HEK293T (cell line): ENCODE results near the gene MED12L.

Experiments used
- CTCF ChIA-PET: fragments of 350-600 bp; formaldehyde crosslinking; extraction: SDS; loops from one replicate; lab custom pipeline; 2021; ENCODE audit warnings: antibody characterized with exemption, inconsistent platforms; lab: Yijun Ruan, JAX
- POLR2A ChIA-PET: fragments of 350-600 bp; formaldehyde crosslinking; extraction: SDS; loops from one replicate; lab custom pipeline; 2020; ENCODE audit warnings: antibody characterized with exemption, inconsistent platforms; lab: Yijun Ruan, JAX
- DNase-seq: peaks from one replicate; pipeline ENCODE4 v3.0.0; 2012; ENCODE audit warnings: mixed read lengths; ENCODE audit errors: extremely low spot score
- ARNT ChIP-seq: fragments of 450-650 bp; IDR thresholded peaks from 2 replicates; pipeline ENCODE4 v1.6.1; 2017; ENCODE audit warnings: mild to moderate bottlenecking
- BHLHE40 ChIP-seq: fragments of 450-650 bp; IDR thresholded peaks from 2 replicates; pipeline ENCODE4 v1.6.1; 2016; ENCODE audit warnings: mild to moderate bottlenecking, moderate library complexity, borderline replicate concordance
- CTBP1 ChIP-seq: fragments of 450-650 bp; IDR thresholded peaks from 2 replicates; pipeline ENCODE4 v1.6.1; 2016; ENCODE audit warnings: borderline replicate concordance
- ELF4 ChIP-seq: fragments of 450-650 bp; IDR thresholded peaks from 2 replicates; pipeline ENCODE4 v1.6.1; 2017; ENCODE audit warnings: antibody characterized with exemption
- FOXA1 ChIP-seq: fragments of 450-650 bp; IDR thresholded peaks from 2 replicates; pipeline ENCODE4 v1.6.1; 2016; ENCODE audit warnings: mild to moderate bottlenecking
- FOXK2 ChIP-seq: fragments of 450-650 bp; IDR thresholded peaks from 2 replicates; pipeline ENCODE4 v1.6.1; 2016; ENCODE audit warnings: mild to moderate bottlenecking
- FOXM1 ChIP-seq: fragments of 450-650 bp; IDR thresholded peaks from 2 replicates; pipeline ENCODE4 v1.6.1; 2017; ENCODE audit warnings: mild to moderate bottlenecking, borderline replicate concordance
- HDGF ChIP-seq: fragments of 450-650 bp; IDR thresholded peaks from 2 replicates; pipeline ENCODE4 v1.6.1; 2017; ENCODE audit warnings: antibody characterized with exemption, borderline replicate concordance
- L3MBTL2 ChIP-seq: fragments of 450-650 bp; conservative IDR thresholded peaks from 2 replicates; pipeline ENCODE4 v1.6.1; 2016; ENCODE audit warnings: mild to moderate bottlenecking
- LEF1 ChIP-seq: fragments of 450-650 bp; IDR thresholded peaks from 2 replicates; pipeline ENCODE4 v1.6.1; 2017; ENCODE audit warnings: mild to moderate bottlenecking, borderline replicate concordance
- NFRKB ChIP-seq: fragments of 450-650 bp; IDR thresholded peaks from 2 replicates; pipeline ENCODE4 v1.6.1; 2016; ENCODE audit warnings: mild to moderate bottlenecking, moderate library complexity
- PKNOX1 ChIP-seq: fragments of 450-650 bp; IDR thresholded peaks from 2 replicates; pipeline ENCODE4 v1.6.1; 2016
- SP1 ChIP-seq: fragments of 450-650 bp; IDR thresholded peaks from 2 replicates; pipeline ENCODE4 v1.6.1; 2017
- SUZ12 ChIP-seq: fragments of 450-650 bp; IDR thresholded peaks from 2 replicates; pipeline ENCODE4 v1.6.1; 2016; ENCODE audit warnings: mild to moderate bottlenecking
- TARDBP ChIP-seq: fragments of 450-650 bp; IDR thresholded peaks from 2 replicates; pipeline ENCODE4 v1.6.1; 2016
- ZNF384 ChIP-seq: fragments of 450-650 bp; IDR thresholded peaks from 2 replicates; pipeline ENCODE4 v1.6.1; 2016

The MED12L gene

DNA sequence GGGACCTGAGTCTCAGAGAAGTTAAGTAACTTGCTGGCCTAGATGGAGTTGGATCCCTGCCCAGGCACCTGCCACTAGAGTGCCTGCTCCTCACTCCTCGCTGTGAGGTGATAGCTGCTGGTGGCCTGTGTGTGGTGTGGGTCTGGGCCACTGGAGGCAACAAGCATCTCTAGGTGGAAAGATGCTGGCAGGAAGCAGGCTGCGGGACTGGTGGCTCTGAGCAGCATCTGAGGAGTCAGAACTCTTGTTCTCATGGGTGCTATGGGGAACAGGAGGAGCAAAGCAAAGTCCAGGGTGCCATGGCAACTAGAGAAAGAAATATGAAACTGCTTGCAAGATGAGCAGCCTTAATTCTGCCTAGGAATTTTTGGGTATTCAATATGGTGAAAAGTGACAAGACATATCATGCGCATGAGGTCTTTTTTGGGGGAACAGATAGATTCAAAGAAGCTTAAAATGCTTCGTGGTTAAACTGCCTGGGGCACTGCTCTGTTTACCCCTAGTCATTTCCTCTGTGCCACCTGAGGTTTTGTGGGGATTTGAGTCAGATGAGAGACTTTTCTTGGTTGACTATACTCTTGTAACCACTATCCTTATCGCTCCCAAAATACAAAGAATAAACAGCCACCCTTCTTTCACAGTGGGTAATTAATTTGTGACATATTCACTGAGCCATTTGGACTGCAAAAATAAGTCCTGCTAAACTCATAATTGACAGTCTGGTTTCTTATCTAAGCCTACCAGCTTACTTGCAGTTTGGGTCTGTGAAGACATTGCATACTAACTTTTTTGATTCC lies 50.3 kb downstream of the MED12L start:
- ChIA-PET POLR2A (interaction anchor here (1.5 kb wide), 1 partner anchor 49 kb away, joined by 3 read pairs; no protein-coding TSS in a partner anchor), CTCF (no interaction called here)
- no peak for DNase-seq
- TF ChIP-seq SUZ12 (no peak), BHLHE40 (no peak), NFRKB (no peak)

DNA sequence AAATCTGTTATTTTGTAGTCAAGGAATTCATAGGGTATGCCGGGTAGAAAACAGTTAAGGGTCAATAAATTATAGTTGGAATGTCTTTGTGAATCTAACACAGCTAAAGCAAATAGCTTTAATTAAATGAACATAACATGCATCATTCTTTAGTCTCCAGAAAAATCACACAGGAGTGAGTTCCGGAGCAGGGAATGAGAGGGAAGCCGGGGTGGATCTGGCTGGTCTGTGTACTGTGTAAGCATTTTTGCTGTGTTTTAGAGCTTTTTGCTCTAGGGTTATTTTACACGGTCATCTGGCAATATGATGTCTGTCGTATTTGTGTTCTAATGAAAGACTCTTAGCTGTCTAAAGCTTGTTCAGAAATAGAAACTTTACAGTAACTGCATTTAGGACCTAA lies 57.5 kb downstream of the MED12L start:
- POLR2A ChIA-PET: interaction anchor here (1.5 kb wide), 1 partner anchor 57 kb away, joined by 4 read pairs; the partner anchor contains the start of gene MED12L

DNA sequence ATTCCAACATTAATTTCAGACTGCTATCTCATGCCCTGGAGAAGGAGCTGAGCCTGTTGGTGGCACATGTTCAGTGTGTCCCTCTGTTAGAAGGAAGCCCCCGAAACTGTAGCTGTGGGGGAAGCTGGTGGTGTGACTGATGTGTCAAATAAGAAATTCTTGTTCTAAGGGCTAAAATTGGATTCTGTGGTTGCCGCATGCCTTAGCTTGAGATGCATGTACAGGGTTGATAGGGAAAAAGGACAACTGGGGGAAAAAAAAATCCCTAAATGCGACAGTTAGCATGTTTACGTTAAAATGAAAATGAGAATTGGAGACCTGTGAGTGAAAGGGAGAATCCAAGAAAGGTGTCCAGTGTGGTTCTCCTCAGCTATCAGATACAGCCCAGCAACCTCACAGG lies 58.6 kb downstream of the MED12L start:
- ChIA-PET POLR2A (no interaction called here), CTCF (no interaction called here)
- TF ChIP-seq LEF1: no peak
- no peak for TF ChIP-seq SP1
- TF ChIP-seq TARDBP: no peak
- no peak for TF ChIP-seq HDGF
- no peak for TF ChIP-seq FOXM1
- TF ChIP-seq FOXA1: no peak
- no peak for TF ChIP-seq CTBP1
- TF ChIP-seq L3MBTL2: no peak
- TF ChIP-seq ZNF384: no peak
- TF ChIP-seq FOXK2: no peak
- TF ChIP-seq BHLHE40: no peak
- no peak for TF ChIP-seq NFRKB
- no peak for TF ChIP-seq SUZ12
- TF ChIP-seq PKNOX1: no peak
- no peak for TF ChIP-seq ARNT
- DNase-seq: no peak

More for the DNA sequence above, 57.5 kb downstream of the MED12L start:
- no peak for DNase-seq
- TF ChIP-seq FOXA1 (no peak), ELF4 (no peak), SP1 (no peak), FOXK2 (no peak)
- CTCF ChIA-PET: interaction anchor here (0.6 kb wide), 1 partner anchor 964 kb away, joined by 3 read pairs; no protein-coding TSS in a partner anchor

GRCh38 chr3:151144760-151145159 lies 59.3 kb downstream of the MED12L start:
- DNase-seq: no peak
- ChIA-PET CTCF (no interaction called here), POLR2A (no interaction called here)
- TF ChIP-seq ZNF384 (no peak), ARNT (no peak), BHLHE40 (no peak), CTBP1 (no peak), TARDBP (no peak), ELF4 (no peak), LEF1 (no peak), NFRKB (no peak), FOXA1 (no peak), FOXM1 (no peak), SUZ12 (no peak), L3MBTL2 (no peak), PKNOX1 (no peak), SP1 (no peak), HDGF (no peak), FOXK2 (no peak)

DNA sequence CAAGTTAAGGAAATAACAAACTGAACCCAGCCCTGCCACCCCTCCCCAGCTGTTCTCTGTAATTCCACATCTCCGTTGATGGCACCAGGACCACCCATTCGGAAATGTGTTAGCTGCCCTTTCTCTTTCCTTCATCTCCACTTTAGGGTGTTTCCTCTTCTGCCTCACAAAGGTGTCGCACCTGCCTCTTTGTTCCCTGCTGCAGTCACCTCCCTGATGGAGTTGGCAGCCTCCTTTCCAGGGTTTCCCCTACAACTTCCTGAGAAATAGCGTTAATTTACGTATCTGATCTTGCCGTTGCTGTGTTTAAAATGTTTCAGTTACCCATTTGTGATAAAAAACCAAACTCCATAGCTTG lies 60.2 kb downstream of the MED12L start:
- no peak for DNase-seq
- TF ChIP-seq BHLHE40 (no peak), FOXA1 (no peak), NFRKB (no peak), FOXK2 (no peak), L3MBTL2 (no peak), LEF1 (no peak), SP1 (no peak), ELF4 (no peak), TARDBP (no peak), SUZ12 (no peak), ZNF384 (no peak), ARNT (no peak), FOXM1 (no peak), PKNOX1 (no peak), HDGF (no peak), CTBP1 (no peak)
- ChIA-PET POLR2A (no interaction called here), CTCF (interaction anchor here (0.7 to 1.3 kb wide), 2 partner anchors 23 to 80 kb away, joined by 3 to 4 read pairs; no protein-coding TSS in a partner anchor)
